HL-60 (cell line): ENCODE results near the gene PRIMPOL.

Experiments used
- POLR2AphosphoS5 ChIP-seq: IDR thresholded peaks from 2 replicates; pipeline ENCODE4 v1.6.1; 2012; ENCODE audit warnings: low read depth
- TF ChIP-seq, protein P1 (sequence below): IDR thresholded peaks from one replicate; pipeline ENCODE4 v1.5.1; 2011; ENCODE audit warnings: low read length, control low read depth, inconsistent platforms; ENCODE audit not compliant: insufficient read depth
- TF ChIP-seq, protein P2 (sequence below): IDR thresholded peaks from 2 replicates; pipeline ENCODE4 v1.6.1; 2012; ENCODE audit warnings: low read depth; ENCODE audit not compliant: insufficient replicate concordance

DNA sequence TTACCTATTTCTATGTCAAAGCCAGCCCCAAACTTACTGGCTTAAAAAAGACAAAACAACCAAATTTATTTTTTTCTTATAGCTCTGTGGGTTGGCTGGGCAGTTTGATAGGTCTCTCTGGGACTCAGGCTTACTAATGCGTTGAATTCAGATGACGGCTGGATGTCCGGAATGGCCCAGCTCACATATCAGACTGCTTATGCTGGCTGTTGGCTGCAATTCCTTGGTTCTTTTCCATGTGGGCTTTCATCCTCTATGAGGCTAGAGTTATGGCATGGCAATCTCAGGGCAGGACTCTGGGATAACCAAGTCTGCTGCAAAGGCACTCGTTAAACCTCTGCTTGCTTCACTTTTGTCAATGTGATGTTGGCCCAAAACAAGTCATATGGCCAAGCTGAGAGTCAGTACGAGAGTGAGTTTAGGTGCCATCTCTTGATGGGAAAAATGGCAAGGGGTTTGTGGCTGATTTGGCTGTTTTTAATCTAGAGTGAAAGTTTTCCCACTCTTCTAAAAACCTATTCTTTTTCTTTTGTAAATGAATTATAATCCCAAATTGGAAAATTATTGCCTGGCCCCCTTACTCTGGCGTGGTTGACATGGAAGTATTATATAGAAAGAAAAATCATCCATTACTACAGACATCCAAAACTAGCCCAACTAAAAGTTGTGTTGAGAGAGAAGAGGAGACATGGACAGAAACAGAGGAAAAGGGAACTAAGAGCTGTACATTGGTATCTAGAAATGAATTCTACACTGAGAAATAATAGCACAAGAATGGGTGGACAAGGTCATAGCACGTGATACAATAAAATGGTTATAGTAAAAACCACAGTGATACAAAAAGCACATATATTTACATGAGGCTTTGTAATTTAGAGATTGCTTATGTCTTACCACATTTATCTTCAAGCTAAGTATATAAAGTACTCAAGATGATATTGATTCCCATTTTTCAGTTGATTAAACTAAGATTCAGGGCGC, 6.6 kb downstream of the PRIMPOL start:
- TF ChIP-seq, protein P1, sequence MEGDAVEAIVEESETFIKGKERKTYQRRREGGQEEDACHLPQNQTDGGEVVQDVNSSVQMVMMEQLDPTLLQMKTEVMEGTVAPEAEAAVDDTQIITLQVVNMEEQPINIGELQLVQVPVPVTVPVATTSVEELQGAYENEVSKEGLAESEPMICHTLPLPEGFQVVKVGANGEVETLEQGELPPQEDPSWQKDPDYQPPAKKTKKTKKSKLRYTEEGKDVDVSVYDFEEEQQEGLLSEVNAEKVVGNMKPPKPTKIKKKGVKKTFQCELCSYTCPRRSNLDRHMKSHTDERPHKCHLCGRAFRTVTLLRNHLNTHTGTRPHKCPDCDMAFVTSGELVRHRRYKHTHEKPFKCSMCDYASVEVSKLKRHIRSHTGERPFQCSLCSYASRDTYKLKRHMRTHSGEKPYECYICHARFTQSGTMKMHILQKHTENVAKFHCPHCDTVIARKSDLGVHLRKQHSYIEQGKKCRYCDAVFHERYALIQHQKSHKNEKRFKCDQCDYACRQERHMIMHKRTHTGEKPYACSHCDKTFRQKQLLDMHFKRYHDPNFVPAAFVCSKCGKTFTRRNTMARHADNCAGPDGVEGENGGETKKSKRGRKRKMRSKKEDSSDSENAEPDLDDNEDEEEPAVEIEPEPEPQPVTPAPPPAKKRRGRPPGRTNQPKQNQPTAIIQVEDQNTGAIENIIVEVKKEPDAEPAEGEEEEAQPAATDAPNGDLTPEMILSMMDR: no peak
- no peak for TF ChIP-seq POLR2AphosphoS5
- TF ChIP-seq, protein P2, sequence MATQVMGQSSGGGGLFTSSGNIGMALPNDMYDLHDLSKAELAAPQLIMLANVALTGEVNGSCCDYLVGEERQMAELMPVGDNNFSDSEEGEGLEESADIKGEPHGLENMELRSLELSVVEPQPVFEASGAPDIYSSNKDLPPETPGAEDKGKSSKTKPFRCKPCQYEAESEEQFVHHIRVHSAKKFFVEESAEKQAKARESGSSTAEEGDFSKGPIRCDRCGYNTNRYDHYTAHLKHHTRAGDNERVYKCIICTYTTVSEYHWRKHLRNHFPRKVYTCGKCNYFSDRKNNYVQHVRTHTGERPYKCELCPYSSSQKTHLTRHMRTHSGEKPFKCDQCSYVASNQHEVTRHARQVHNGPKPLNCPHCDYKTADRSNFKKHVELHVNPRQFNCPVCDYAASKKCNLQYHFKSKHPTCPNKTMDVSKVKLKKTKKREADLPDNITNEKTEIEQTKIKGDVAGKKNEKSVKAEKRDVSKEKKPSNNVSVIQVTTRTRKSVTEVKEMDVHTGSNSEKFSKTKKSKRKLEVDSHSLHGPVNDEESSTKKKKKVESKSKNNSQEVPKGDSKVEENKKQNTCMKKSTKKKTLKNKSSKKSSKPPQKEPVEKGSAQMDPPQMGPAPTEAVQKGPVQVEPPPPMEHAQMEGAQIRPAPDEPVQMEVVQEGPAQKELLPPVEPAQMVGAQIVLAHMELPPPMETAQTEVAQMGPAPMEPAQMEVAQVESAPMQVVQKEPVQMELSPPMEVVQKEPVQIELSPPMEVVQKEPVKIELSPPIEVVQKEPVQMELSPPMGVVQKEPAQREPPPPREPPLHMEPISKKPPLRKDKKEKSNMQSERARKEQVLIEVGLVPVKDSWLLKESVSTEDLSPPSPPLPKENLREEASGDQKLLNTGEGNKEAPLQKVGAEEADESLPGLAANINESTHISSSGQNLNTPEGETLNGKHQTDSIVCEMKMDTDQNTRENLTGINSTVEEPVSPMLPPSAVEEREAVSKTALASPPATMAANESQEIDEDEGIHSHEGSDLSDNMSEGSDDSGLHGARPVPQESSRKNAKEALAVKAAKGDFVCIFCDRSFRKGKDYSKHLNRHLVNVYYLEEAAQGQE: no peak
